ENCODE results near the gene RCSD1. TPM values are rescaled to one million over a fixed set of nuclear protein-coding genes. Genes with fewer than 3 reads are reported as not detected.

RCSD1 gene
- total and polyA plus RNA-seq, 2 donors (not counting 3 experiments of a cell fraction or from before 2014, with no cell fraction given), result 0.08 to 1.00 TPM

DNA sequence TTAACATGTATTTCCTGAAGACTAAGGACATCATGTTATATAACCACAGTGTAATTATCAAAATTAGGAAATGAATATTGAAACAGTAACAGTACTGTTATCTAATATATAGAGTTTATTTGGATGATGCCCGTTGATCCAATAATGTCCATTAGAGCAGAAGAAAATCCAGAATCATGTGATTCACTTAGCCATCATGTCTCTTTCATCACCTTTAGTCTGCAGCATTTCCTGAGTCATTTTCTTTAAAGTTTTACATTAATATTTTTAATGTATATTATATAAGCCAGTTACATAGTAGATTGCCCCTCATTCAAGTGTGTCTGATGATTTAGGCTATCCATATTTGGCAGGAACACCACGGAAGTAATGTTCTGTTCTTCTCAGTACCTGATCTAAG lies 120.6 kb downstream of the RCSD1 start:
- FAIRE-seq, result no peak
- dilution Hi-C loops (cut with MboI; ENCODE audit: extremely low pct_ligation_motif_present, low sequenced_read_pairs), result no loop called here
- H3K27ac ChIP-seq (ENCODE audit: insufficient read depth, low read depth, low read length), result no peak overlapping the region

DNA sequence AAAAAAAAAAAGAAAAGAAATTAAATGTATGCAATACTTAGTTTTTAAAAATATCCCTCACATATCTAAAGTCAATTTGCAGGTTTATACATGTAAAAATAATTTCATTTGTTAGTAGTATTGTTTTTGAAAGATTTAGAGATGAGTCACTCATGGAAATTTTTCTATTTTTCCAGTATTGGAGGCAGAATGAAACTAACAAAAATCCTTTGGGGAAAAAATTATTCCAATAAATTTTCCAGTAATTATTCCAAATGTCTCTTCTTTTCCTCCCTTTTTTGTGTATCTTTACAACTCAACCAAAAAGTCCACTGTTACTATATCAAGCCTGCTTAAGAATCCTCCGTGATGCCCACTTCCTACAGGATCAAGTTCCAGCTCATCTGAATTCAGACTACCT lies 121.6 kb downstream of the RCSD1 start:
- no TSS peak for BruUV-seq (replicated peaks)
- H3K36me3 ChIP-seq (ENCODE audit: control insufficient read depth in 2 of 2, extremely low read depth in 1 of 2, insufficient read depth in 2 of 2, low read length in 2 of 2), result no peaks in the 10 kb centered on the region
- dilution Hi-C loops (cut with MboI; ENCODE audit: extremely low pct_ligation_motif_present, low sequenced_read_pairs) (no loop called here), intact Hi-C loops (cut with micrococcal nuclease) (no loop called here)
- peaks cover 2% of the 10 kb centered on the region for H3K4me1 ChIP-seq (ENCODE audit: control insufficient read depth, extremely low read depth, insufficient read depth, low read length)
- H3K27ac ChIP-seq (ENCODE audit: insufficient read depth, low read depth, low read length), result no peak overlapping the region
- no peaks in the 10 kb centered on the region for H3K27me3 ChIP-seq (ENCODE audit: control insufficient read depth in 2 of 2, insufficient read depth in 2 of 2, low read length in 2 of 2)
- no peaks in the 10 kb centered on the region for H3K9me1 ChIP-seq (replicated peaks; ENCODE audit: control insufficient read depth, extremely low read depth, insufficient read depth, low read length)
- no peak overlapping the region for H3K4me3 ChIP-seq (replicated peaks in 1 of 3; ENCODE audit: insufficient read depth in 1 of 3, low read depth in 1 of 3, low read length in 3 of 3)
- ChIA-PET POLR2A (no interaction called here), CTCF (no interaction called here)
- no peaks in the 10 kb centered on the region for H3K9me3 ChIP-seq (replicated peaks; ENCODE audit: control insufficient read depth, insufficient read depth, low read length)
- FAIRE-seq (no peak), DNase-seq (ENCODE audit: low read depth, low spot score) (no peak)
- H3K9ac ChIP-seq (replicated peaks; ENCODE audit: extremely low read depth, insufficient read depth, low read length), result no peak overlapping the region
- TF ChIP-seq GATA2 (IDR thresholded peaks at IDR 0.05; ENCODE audit: insufficient read depth, insufficient read length, low read depth, low read length) (no peak), JUN (IDR thresholded peaks at IDR 0.05; ENCODE audit: borderline replicate concordance, insufficient read depth, insufficient read length, low read depth) (no peak), POLR2A (IDR thresholded peaks at IDR 0.05; ENCODE audit: low read depth, low read length) (no peak), MYC (IDR thresholded peaks at IDR 0.05; ENCODE audit: low read depth, low read length) (no peak), FOS (IDR thresholded peaks at IDR 0.05; ENCODE audit: borderline replicate concordance, insufficient read depth, low read length) (no peak), POLR2AphosphoS5 (IDR thresholded peaks at IDR 0.05; ENCODE audit: insufficient read depth, low read depth, low read length) (no peak), EZH2 (IDR thresholded peaks at IDR 0.05; ENCODE audit: borderline replicate concordance, low read depth, low read length, severe bottlenecking) (no peak)
- TF ChIP-seq, protein P1, sequence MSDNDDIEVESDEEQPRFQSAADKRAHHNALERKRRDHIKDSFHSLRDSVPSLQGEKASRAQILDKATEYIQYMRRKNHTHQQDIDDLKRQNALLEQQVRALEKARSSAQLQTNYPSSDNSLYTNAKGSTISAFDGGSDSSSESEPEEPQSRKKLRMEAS (IDR thresholded peaks at IDR 0.05; ENCODE audit: insufficient read depth, insufficient read length), result no peak
- TF ChIP-seq, protein P2, sequence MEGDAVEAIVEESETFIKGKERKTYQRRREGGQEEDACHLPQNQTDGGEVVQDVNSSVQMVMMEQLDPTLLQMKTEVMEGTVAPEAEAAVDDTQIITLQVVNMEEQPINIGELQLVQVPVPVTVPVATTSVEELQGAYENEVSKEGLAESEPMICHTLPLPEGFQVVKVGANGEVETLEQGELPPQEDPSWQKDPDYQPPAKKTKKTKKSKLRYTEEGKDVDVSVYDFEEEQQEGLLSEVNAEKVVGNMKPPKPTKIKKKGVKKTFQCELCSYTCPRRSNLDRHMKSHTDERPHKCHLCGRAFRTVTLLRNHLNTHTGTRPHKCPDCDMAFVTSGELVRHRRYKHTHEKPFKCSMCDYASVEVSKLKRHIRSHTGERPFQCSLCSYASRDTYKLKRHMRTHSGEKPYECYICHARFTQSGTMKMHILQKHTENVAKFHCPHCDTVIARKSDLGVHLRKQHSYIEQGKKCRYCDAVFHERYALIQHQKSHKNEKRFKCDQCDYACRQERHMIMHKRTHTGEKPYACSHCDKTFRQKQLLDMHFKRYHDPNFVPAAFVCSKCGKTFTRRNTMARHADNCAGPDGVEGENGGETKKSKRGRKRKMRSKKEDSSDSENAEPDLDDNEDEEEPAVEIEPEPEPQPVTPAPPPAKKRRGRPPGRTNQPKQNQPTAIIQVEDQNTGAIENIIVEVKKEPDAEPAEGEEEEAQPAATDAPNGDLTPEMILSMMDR (IDR thresholded peaks at IDR 0.05; ENCODE audit: extremely low read depth in 1 of 2, insufficient read depth in 1 of 2, low read depth in 1 of 2, low read length in 2 of 2), result no peak
- H3K79me2 ChIP-seq (ENCODE audit: control insufficient read depth, insufficient read depth, low read length), result peaks cover 38% of the 10 kb centered on the region
- no peak overlapping the region for H3K4me2 ChIP-seq (ENCODE audit: insufficient read depth, low read length)
- no peak overlapping the region for H2AFZ ChIP-seq (ENCODE audit: low read depth, low read length)
- no peaks in the 10 kb centered on the region for H4K20me1 ChIP-seq (replicated peaks; ENCODE audit: control insufficient read depth, extremely low read depth, insufficient read depth, low read length)

More for the DNA sequence above, 120.6 kb downstream of the RCSD1 start:
- no TSS peak for BruUV-seq (replicated peaks)
- Histone ChIP-seq H3K27me3 (ENCODE audit: control insufficient read depth in 2 of 2, insufficient read depth in 2 of 2, low read length in 2 of 2) (no peaks in the 10 kb centered on the region), H3K4me3 (replicated peaks in 1 of 3; ENCODE audit: insufficient read depth in 1 of 3, low read depth in 1 of 3, low read length in 3 of 3) (no peak overlapping the region), H3K9me1 (replicated peaks; ENCODE audit: control insufficient read depth, extremely low read depth, insufficient read depth, low read length) (no peaks in the 10 kb centered on the region), H3K4me1 (ENCODE audit: control insufficient read depth, extremely low read depth, insufficient read depth, low read length) (peaks cover 2% of the 10 kb centered on the region), H2AFZ (ENCODE audit: low read depth, low read length) (no peak overlapping the region), H3K4me2 (ENCODE audit: insufficient read depth, low read length) (no peak overlapping the region), H4K20me1 (replicated peaks; ENCODE audit: control insufficient read depth, extremely low read depth, insufficient read depth, low read length) (no peaks in the 10 kb centered on the region), H3K36me3 (ENCODE audit: control insufficient read depth in 2 of 2, extremely low read depth in 1 of 2, insufficient read depth in 2 of 2, low read length in 2 of 2) (no peaks in the 10 kb centered on the region), H3K9me3 (replicated peaks; ENCODE audit: control insufficient read depth, insufficient read depth, low read length) (no peaks in the 10 kb centered on the region), H3K79me2 (ENCODE audit: control insufficient read depth, insufficient read depth, low read length) (peaks cover 39% of the 10 kb centered on the region), H3K9ac (replicated peaks; ENCODE audit: extremely low read depth, insufficient read depth, low read length) (no peak overlapping the region)
- TF ChIP-seq JUN (IDR thresholded peaks at IDR 0.05; ENCODE audit: borderline replicate concordance, insufficient read depth, insufficient read length, low read depth), result no peak
- TF ChIP-seq, protein P2 (IDR thresholded peaks at IDR 0.05; ENCODE audit: extremely low read depth in 1 of 2, insufficient read depth in 1 of 2, low read depth in 1 of 2, low read length in 2 of 2), result no peak
- CTCF ChIA-PET, result no interaction called here
- intact Hi-C loops (cut with micrococcal nuclease), result no loop called here
- no peak for DNase-seq (ENCODE audit: low read depth, low spot score)
- POLR2A ChIA-PET, result no interaction called here
